H1 (cell line): ENCODE results near the gene ARHGEF7. TPM values are rescaled to one million over a fixed set of nuclear protein-coding genes. Genes with fewer than 3 reads are reported as not detected.

Source experiments
- CTCF ChIA-PET: fragments of 300-600 bp; sonication (Branson Sonifier 250); formaldehyde crosslinking; loops from one replicate; lab custom pipeline; 2021; ENCODE audit not compliant: partially characterized antibody; lab: Charles Lee
- POLR2A ChIA-PET: fragments of 300-600 bp; sonication (Branson Sonifier 250); formaldehyde crosslinking; loops from one replicate; lab custom pipeline; 2021; ENCODE audit warnings: inconsistent platforms; ENCODE audit not compliant: partially characterized antibody; lab: Charles Lee
- DNase-seq, 2 experiments: peaks; one replicate each; pipeline versions ENCODE4 v3.0.0 to v3.0.0-alpha.2; 2010 to 2022; ENCODE audit warnings: low spot score in 2 of 2, low read depth in 1 of 2, mixed read lengths in 1 of 2
- FAIRE-seq: peaks from 2 replicates; lab custom pipeline; 2011; peaks lifted over from hg19 to GRCh38; lab: Jason Lieb, UNC
- H2AFZ ChIP-seq: 2 replicates; pipeline ENCODE4 v1.8.1; 2012; ENCODE audit warnings: low read length, inconsistent platforms
- H2AK5ac ChIP-seq: 2 replicates; pipeline ENCODE4 v1.6.1; 2013; ENCODE audit warnings: low read depth, low read length
- H2BK120ac ChIP-seq: replicated peaks from 2 replicates; pipeline ENCODE3; 2013; ENCODE audit warnings: low read depth, low read length, inconsistent platforms
- H2BK12ac ChIP-seq: 2 replicates; pipeline ENCODE4 v1.6.1; 2013; ENCODE audit warnings: low read depth, low read length
- H2BK15ac ChIP-seq: 2 replicates; pipeline ENCODE4 v1.6.1; 2013; ENCODE audit warnings: low read length
- H2BK20ac ChIP-seq: 2 replicates; pipeline ENCODE4 v1.6.1; 2013; ENCODE audit warnings: low read length
- H2BK5ac ChIP-seq: 2 replicates; pipeline ENCODE4 v1.6.1; 2013; ENCODE audit warnings: low read depth, low read length
- H3K14ac ChIP-seq: 2 replicates; pipeline ENCODE4 v1.6.1; 2013; ENCODE audit warnings: inconsistent platforms; ENCODE audit not compliant: insufficient read length
- H3K18ac ChIP-seq: 2 replicates; pipeline ENCODE4 v1.6.1; 2013; ENCODE audit warnings: low read length; ENCODE audit errors: extremely low read depth
- H3K23ac ChIP-seq: 2 replicates; pipeline ENCODE4 v1.6.1; 2013; ENCODE audit warnings: inconsistent platforms; ENCODE audit not compliant: insufficient read length
- H3K23me2 ChIP-seq: 2 replicates; pipeline ENCODE4 v1.6.1; 2013; ENCODE audit warnings: low read depth, low read length
- H3K27ac ChIP-seq: 2 replicates; pipeline ENCODE4 v1.6.1; 2011; ENCODE audit warnings: low read depth, low read length, inconsistent platforms
- H3K27me3 ChIP-seq, 4 experiments: replicated peaks in 1 of 4; 1 replicate in 1 of 4; 2 replicates in 3 of 4; pipeline versions ENCODE4 v1.6.1 to v1.8.1; 2011 to 2013; ENCODE audit warnings: low read length in 3 of 4, mild to moderate bottlenecking in 3 of 4, inconsistent platforms in 2 of 4, mixed read lengths in 2 of 4, moderate library complexity in 1 of 4; ENCODE audit not compliant: control insufficient read depth in 3 of 4, insufficient read depth in 3 of 4; ENCODE audit errors: extremely low read depth in 1 of 4
- H3K36me3 ChIP-seq, 4 experiments: 2 replicates each; pipeline versions ENCODE4 v1.6.1 to v1.8.1; 2011 to 2013; ENCODE audit warnings: mild to moderate bottlenecking in 4 of 4, low read length in 3 of 4, moderate library complexity in 2 of 4, control low read depth in 1 of 4, inconsistent platforms in 1 of 4; ENCODE audit not compliant: insufficient read depth in 4 of 4, control insufficient read depth in 2 of 4
- H3K4ac ChIP-seq: replicated peaks from 2 replicates; pipeline ENCODE3; 2013; ENCODE audit warnings: low read length, low read depth, mixed read lengths, inconsistent platforms; ENCODE audit not compliant: insufficient read length
- H3K4me1 ChIP-seq, 4 experiments: replicated peaks in 1 of 4; 1 replicate in 1 of 4; 2 replicates in 3 of 4; pipeline versions ENCODE4 v1.6.1 to v1.8.1; 2011 to 2013; ENCODE audit warnings: low read length in 3 of 4, inconsistent platforms in 2 of 4, mixed read lengths in 1 of 4; ENCODE audit not compliant: insufficient read depth in 4 of 4, control insufficient read depth in 3 of 4
- H3K4me2 ChIP-seq, 2 experiments: 2 replicates each; pipeline versions ENCODE4 v1.6.1 to v1.8.1; 2011 to 2013; ENCODE audit warnings: low read depth in 2 of 2, low read length in 2 of 2, control low read depth in 1 of 2, inconsistent platforms in 1 of 2, mild to moderate bottlenecking in 1 of 2; ENCODE audit not compliant: insufficient read depth in 1 of 2
- H3K4me3 ChIP-seq, 4 experiments: fragments of 200-600, 300-600 bp in 1 of 4; sonication (generic), shearing (Covaris generic), sonication (Bioruptor Twin) in 1 of 4; 2 replicates each; pipeline versions ENCODE4 v1.5.1 to v1.8.1; 2011 to 2016; ENCODE audit warnings: low read length in 4 of 4, low read depth in 3 of 4, control low read depth in 2 of 4, inconsistent platforms in 2 of 4, mild to moderate bottlenecking in 2 of 4, mixed read lengths in 1 of 4, moderate library complexity in 1 of 4; ENCODE audit not compliant: insufficient read depth in 2 of 4; ENCODE audit errors: extremely low read depth in 1 of 4
- H3K56ac ChIP-seq: replicated peaks from 2 replicates; pipeline ENCODE3; 2013; ENCODE audit warnings: low read depth, mild to moderate bottlenecking, mixed read lengths, low read length, inconsistent platforms; ENCODE audit not compliant: insufficient read length
- H3K79me1 ChIP-seq: 2 replicates; pipeline ENCODE4 v1.6.1; 2013; ENCODE audit warnings: low read depth, low read length, control low read depth
- H3K79me2 ChIP-seq, 2 experiments: 2 replicates each; pipeline versions ENCODE4 v1.6.1 to v1.8.1; 2012 to 2013; ENCODE audit warnings: low read length in 2 of 2, mild to moderate bottlenecking in 2 of 2, inconsistent platforms in 1 of 2; ENCODE audit not compliant: insufficient read depth in 2 of 2, control insufficient read depth in 1 of 2
- H3K9ac ChIP-seq, 4 experiments: replicated peaks in 1 of 4; 1 replicate in 1 of 4; 2 replicates in 3 of 4; pipeline versions ENCODE4 v1.6.1 to v1.8.1; 2011 to 2013; ENCODE audit warnings: low read depth in 3 of 4, low read length in 3 of 4, control low read depth in 2 of 4, mild to moderate bottlenecking in 2 of 4, moderate library complexity in 2 of 4, inconsistent platforms in 1 of 4; ENCODE audit errors: extremely low read depth in 1 of 4
- H3K9me3 ChIP-seq, 2 experiments: 2 replicates each; pipeline versions ENCODE4 v1.6.1 to v1.8.1; 2012 to 2013; ENCODE audit warnings: mild to moderate bottlenecking in 2 of 2, moderate library complexity in 2 of 2, control low read depth in 1 of 2, inconsistent platforms in 1 of 2, low read depth in 1 of 2, low read length in 1 of 2, mixed read lengths in 1 of 2; ENCODE audit not compliant: insufficient read depth in 2 of 2
- H4K20me1 ChIP-seq, 2 experiments: replicated peaks in 1 of 2; 2 replicates each; pipeline versions ENCODE3 to v1.8.1; 2011 to 2013; ENCODE audit warnings: inconsistent platforms in 2 of 2, low read length in 2 of 2, mild to moderate bottlenecking in 1 of 2; ENCODE audit not compliant: insufficient read depth in 2 of 2, control insufficient read depth in 1 of 2
- H4K5ac ChIP-seq: 2 replicates; pipeline ENCODE4 v1.6.1; 2013; ENCODE audit warnings: low read length, low read depth, mixed read lengths, inconsistent platforms; ENCODE audit not compliant: insufficient read length
- H4K8ac ChIP-seq: 2 replicates; pipeline ENCODE4 v1.8.0; 2013; ENCODE audit warnings: mild to moderate bottlenecking, moderate library complexity, low read length, inconsistent platforms; ENCODE audit not compliant: insufficient read depth; ENCODE audit errors: extremely low read depth
- H4K91ac ChIP-seq: replicated peaks from 2 replicates; pipeline ENCODE3; 2013; ENCODE audit warnings: low read length, mixed read lengths, inconsistent platforms; ENCODE audit not compliant: insufficient read length
- JUND ChIP-seq: IDR thresholded peaks from 2 replicates; pipeline ENCODE4 v1.6.1; 2011; ENCODE audit warnings: mild to moderate bottlenecking, improper control_type of control experiment, low read length
- POLR2A ChIP-seq, 2 experiments: IDR thresholded peaks; 1 replicate in 1 of 2; 2 replicates in 1 of 2; pipeline ENCODE4 v1.6.1; 2011; ENCODE audit warnings: low read depth in 2 of 2, low read length in 2 of 2, mild to moderate bottlenecking in 2 of 2; ENCODE audit errors: control extremely low read depth in 1 of 2
- RAD21 ChIP-seq, 2 experiments: IDR thresholded peaks in 1 of 2; conservative IDR thresholded peaks in 1 of 2; 2 replicates each; pipeline ENCODE4 v1.6.1; 2011; ENCODE audit warnings: low read depth in 2 of 2, low read length in 2 of 2, improper control_type of control experiment in 1 of 2, inconsistent platforms in 1 of 2, mild to moderate bottlenecking in 1 of 2, moderate library complexity in 1 of 2
- RNF2 ChIP-seq: fragments of 200-900, 300-1000 bp; sonication (generic); IDR thresholded peaks from 2 replicates; pipeline ENCODE4 v1.7.1; 2016; ENCODE audit warnings: borderline replicate concordance, low read depth, mild to moderate bottlenecking, antibody characterized with exemption, low read length; ENCODE audit not compliant: poor library complexity, severe bottlenecking; ENCODE audit errors: missing control alignments
- RXRA ChIP-seq: IDR thresholded peaks from 2 replicates; pipeline ENCODE4 v1.6.1; 2011; ENCODE audit warnings: low read depth, mild to moderate bottlenecking, low read length, moderate library complexity; ENCODE audit not compliant: insufficient read depth
- WGBS, 2 experiments: shearing (Covaris generic) in 1 of 2; methylation state at CpG; one replicate each; pipeline versions ENCODE4 v1.1.6 to v1.1.7; 2013 to 2015; ENCODE audit warnings: low lambda C conversion rate in 2 of 2, mixed read lengths in 2 of 2, inconsistent platforms in 1 of 2, low coverage in 1 of 2, missing lambda C conversion rate in 1 of 2; ENCODE audit not compliant: insufficient replicate concordance in 2 of 2, insufficient coverage in 1 of 2, insufficient read length in 1 of 2; ENCODE audit errors: extremely low coverage in 1 of 2, missing lambda C conversion rate in 1 of 2; 5-methylcytosine and 5-hydroxymethylcytosine counted together
- polyA plus RNA-seq, 7 experiments: library from polyadenylated mRNA; depleted of rRNA in 3 of 7; stranded (reverse) in 5 of 7; unstranded in 2 of 7; fragments of >200 nt in 5 of 7; fragments of 200-250 nt in 2 of 7; gene quantifications; 1 replicate in 5 of 7; 2 replicates in 1 of 7; 4 replicates in 1 of 7; pipeline versions ENCODE4 v1.2.1 to v1.2.3, GENCODE V29; 2011 to 2013; ENCODE audit warnings: missing spikeins in 2 of 7, mixed read lengths in 2 of 7
- total RNA-seq: library from RNA; stranded (reverse); fragmentation: NEBNext Ultra II Directional; extraction: Animal tissue kit (Norgen Biotek cat#: 25700); gene quantifications from 2 replicates; pipeline ENCODE4 v1.2.1, GENCODE V29; 2021
- TF ChIP-seq, protein P1 (sequence below), 3 experiments: IDR thresholded peaks; 1 replicate in 2 of 3; 2 replicates in 1 of 3; pipeline versions ENCODE4 v1.5.1 to v1.6.1; 2011; ENCODE audit warnings: low read length in 3 of 3, mild to moderate bottlenecking in 3 of 3, inconsistent platforms in 2 of 3, low read depth in 1 of 3, moderate library complexity in 1 of 3; ENCODE audit not compliant: insufficient read depth in 1 of 3; ENCODE audit errors: control extremely low read depth in 1 of 3

The ARHGEF7 gene
- total and polyA plus RNA-seq, 2 of the 8 experiments (the other 6 are each of a cell fraction or from before 2014, with no cell fraction given) = 26.2 to 56.5 TPM

DNA sequence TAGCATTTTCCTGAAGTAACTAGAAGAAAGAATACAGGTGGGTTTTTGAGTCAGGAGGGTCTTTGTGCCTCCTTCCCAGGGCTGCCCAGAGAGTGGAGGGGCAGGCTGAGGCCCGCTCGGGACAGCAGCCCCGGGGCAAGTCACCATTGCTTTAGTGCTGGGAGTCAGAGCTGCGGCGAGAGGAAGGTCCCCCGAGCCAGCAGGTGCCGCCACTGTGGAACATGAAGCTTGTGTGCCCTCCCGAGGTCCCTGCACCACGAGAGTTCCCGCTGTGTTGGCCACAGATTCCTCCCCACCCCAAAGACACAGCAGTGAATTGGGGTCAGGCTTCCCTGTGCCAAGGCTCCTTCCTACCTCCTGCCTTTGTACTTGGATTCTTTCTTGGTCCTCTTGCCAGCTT is 154.4 kb downstream of the ARHGEF7 start:
- H2BK120ac ChIP-seq = no peak overlapping the region
- peaks cover 0 to 3% of the 10 kb centered on the region in 2 experiments; a peak in 1 of 4 replicates for H3K79me2 ChIP-seq
- no peak overlapping the region for H3K4me2 ChIP-seq
- no peak overlapping the region for H3K56ac ChIP-seq
- H3K4me1 ChIP-seq = peaks cover 0 to 7% (median 5%) of the 10 kb centered on the region in 4 experiments; a peak in 4 of 7 replicates
- ChIA-PET CTCF (interaction anchor here (0.6 to 1.6 kb wide), 9 partner anchors 14 to 160 kb away, joined by 3 to 5 read pairs (median 3); no protein-coding TSS in a partner anchor), POLR2A (interaction anchor here (0.6 to 0.9 kb wide), 2 partner anchors 105 to 557 kb away, joined by 3 to 9 read pairs; no protein-coding TSS in a partner anchor)
- no peak overlapping the region for H4K5ac ChIP-seq
- no peaks in the 10 kb centered on the region; the same call in none of the 2 replicates for H3K79me1 ChIP-seq
- FAIRE-seq (no peak), DNase-seq (no peak)
- H3K14ac ChIP-seq = no peak overlapping the region
- no peak overlapping the region for H3K9ac ChIP-seq
- H2BK15ac ChIP-seq = no peak overlapping the region
- no peaks in the 10 kb centered on the region for H3K9me3 ChIP-seq
- no peak overlapping the region for H3K4me3 ChIP-seq
- no peak overlapping the region for H3K27ac ChIP-seq
- H3K36me3 ChIP-seq = peaks cover 2 to 24% (median 8%) of the 10 kb centered on the region in 4 experiments; a peak in 6 of 8 replicates
- TF ChIP-seq POLR2A (IDR thresholded peaks at IDR 0.05; ENCODE audit: control extremely low read depth in 1 of 2, low read depth in 2 of 2, low read length in 2 of 2) = no peak
- no peak for TF ChIP-seq RNF2
- no peak for TF ChIP-seq RXRA
- TF ChIP-seq, protein P1, sequence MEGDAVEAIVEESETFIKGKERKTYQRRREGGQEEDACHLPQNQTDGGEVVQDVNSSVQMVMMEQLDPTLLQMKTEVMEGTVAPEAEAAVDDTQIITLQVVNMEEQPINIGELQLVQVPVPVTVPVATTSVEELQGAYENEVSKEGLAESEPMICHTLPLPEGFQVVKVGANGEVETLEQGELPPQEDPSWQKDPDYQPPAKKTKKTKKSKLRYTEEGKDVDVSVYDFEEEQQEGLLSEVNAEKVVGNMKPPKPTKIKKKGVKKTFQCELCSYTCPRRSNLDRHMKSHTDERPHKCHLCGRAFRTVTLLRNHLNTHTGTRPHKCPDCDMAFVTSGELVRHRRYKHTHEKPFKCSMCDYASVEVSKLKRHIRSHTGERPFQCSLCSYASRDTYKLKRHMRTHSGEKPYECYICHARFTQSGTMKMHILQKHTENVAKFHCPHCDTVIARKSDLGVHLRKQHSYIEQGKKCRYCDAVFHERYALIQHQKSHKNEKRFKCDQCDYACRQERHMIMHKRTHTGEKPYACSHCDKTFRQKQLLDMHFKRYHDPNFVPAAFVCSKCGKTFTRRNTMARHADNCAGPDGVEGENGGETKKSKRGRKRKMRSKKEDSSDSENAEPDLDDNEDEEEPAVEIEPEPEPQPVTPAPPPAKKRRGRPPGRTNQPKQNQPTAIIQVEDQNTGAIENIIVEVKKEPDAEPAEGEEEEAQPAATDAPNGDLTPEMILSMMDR (IDR thresholded peaks at IDR 0.05; ENCODE audit: control extremely low read depth in 1 of 3, insufficient read depth in 1 of 3, low read depth in 1 of 3, low read length in 3 of 3) = peak; percentile 25 to 37 (median 34); a peak in 3 of 4 replicates
- peak in 1 of 2 experiments; percentile 17; a peak in 2 of 4 replicates for TF ChIP-seq RAD21 (IDR thresholded peaks at IDR 0.05 in 1 of 2, conservative IDR thresholded peaks at IDR 0.05 in 1 of 2; ENCODE audit: low read depth in 2 of 2, low read length in 2 of 2)
- no peak for TF ChIP-seq JUND
- peaks cover 4 to 10% of the 10 kb centered on the region in 2 experiments for H4K20me1 ChIP-seq
- no peak overlapping the region for H2BK5ac ChIP-seq
- no peak overlapping the region for H4K91ac ChIP-seq
- no peak overlapping the region for H2BK12ac ChIP-seq
- H3K23ac ChIP-seq = no peak overlapping the region
- H3K4ac ChIP-seq = no peak overlapping the region
- no peak overlapping the region for H2AFZ ChIP-seq
- H3K27me3 ChIP-seq = no peaks in the 10 kb centered on the region
- H3K23me2 ChIP-seq = no peaks in the 10 kb centered on the region
- no peak overlapping the region for H2BK20ac ChIP-seq
- no peak overlapping the region for H4K8ac ChIP-seq
- H3K18ac ChIP-seq = no peak overlapping the region
- H2AK5ac ChIP-seq = no peak overlapping the region
- WGBS, 2 experiments = 89% methylated on average over 10 of the region's 10 CpGs; no CpG with 5 or more reads in 1 of the 2 experiments
